HepG2 (cell line): ENCODE measurements around the gene OR2F1. TPM values are rescaled to one million over a fixed set of nuclear protein-coding genes. Genes with fewer than 3 reads are reported as not detected.

Source experiments
- ATAC-seq: fragments of 200-7000 bp; cut with Tn5 transposase; 3 replicates; pipeline ENCODE4 v1.9.1; 2020; ENCODE audit warnings: mild to moderate bottlenecking, moderate library complexity
- BruUV-seq: library from RNA; stranded (reverse); fragments of 400-500 nt; replicated peaks from 2 replicates; lab custom pipeline; 2021; lab: Mats Ljungman, UMichigan
- CTCF ChIA-PET: fragments of 300-600 bp; formaldehyde crosslinking; extraction: SDS; loops from one replicate; lab custom pipeline; 2021; ENCODE audit warnings: low total read pairs, inconsistent platforms, low intra/inter-chr PET ratio; lab: Yijun Ruan, JAX
- POLR2A ChIA-PET: fragments of 350-600 bp; sonication (Branson Sonifier 250); formaldehyde crosslinking; loops from one replicate; lab custom pipeline; 2020; ENCODE audit warnings: antibody characterized with exemption, inconsistent platforms; lab: Yijun Ruan, JAX
- DNase-seq: peaks from one replicate; pipeline ENCODE4 v3.0.0-alpha.2; 2015; ENCODE audit warnings: low spot score
- FAIRE-seq: peaks from 3 replicates; lab custom pipeline; 2011; peaks lifted over from hg19 to GRCh38; lab: Jason Lieb, UNC
- H2AFZ ChIP-seq: one replicate; pipeline ENCODE4 v1.6.1; 2011; ENCODE audit warnings: low read length, inconsistent platforms
- H3K27ac ChIP-seq: fragments of 300-600 bp; 3 replicates; pipeline ENCODE4 v1.8.0; 2011; ENCODE audit warnings: mixed run types, mild to moderate bottlenecking, mixed read lengths, low read length, inconsistent platforms; ENCODE audit not compliant: insufficient read depth; ENCODE audit errors: extremely low read length
- H3K27me3 ChIP-seq, 2 experiments: fragments of 200-600 bp in 1 of 2; 2 replicates in 1 of 2; 3 replicates in 1 of 2; pipeline versions ENCODE4 v1.6.0 to v1.8.0; 2011; ENCODE audit warnings: low read length in 2 of 2, mild to moderate bottlenecking in 2 of 2, moderate library complexity in 2 of 2, inconsistent platforms in 1 of 2; ENCODE audit not compliant: insufficient read depth in 2 of 2, control insufficient read depth in 1 of 2
- H3K36me3 ChIP-seq, 2 experiments: fragments of 200-600 bp in 1 of 2; replicated peaks in 1 of 2; 2 replicates in 1 of 2; 3 replicates in 1 of 2; pipeline versions ENCODE4 v1.5.1 to v1.8.0; 2011; ENCODE audit warnings: low read length in 2 of 2, inconsistent platforms in 1 of 2; ENCODE audit not compliant: insufficient read depth in 2 of 2, control insufficient read depth in 1 of 2
- H3K4me1 ChIP-seq: 2 replicates; pipeline ENCODE4 v1.5.1; 2012; ENCODE audit warnings: low read length, inconsistent platforms; ENCODE audit not compliant: insufficient read depth
- H3K4me2 ChIP-seq: 2 replicates; pipeline ENCODE4 v1.6.0; 2011; ENCODE audit warnings: low read depth, low read length, inconsistent platforms
- H3K4me3 ChIP-seq, 3 experiments: fragments of 200-600 bp in 1 of 3; sonication (generic), shearing (Covaris generic) in 1 of 3; replicated peaks in 1 of 3; 2 replicates each; pipeline ENCODE4 v1.5.1; 2011 to 2016; ENCODE audit warnings: low read length in 3 of 3, inconsistent platforms in 2 of 3, low read depth in 2 of 3, mild to moderate bottlenecking in 2 of 3, control low read depth in 1 of 3, mixed read lengths in 1 of 3; ENCODE audit not compliant: insufficient read depth in 1 of 3
- H3K79me2 ChIP-seq: one replicate; pipeline ENCODE4 v1.6.1; 2011; ENCODE audit warnings: low read length, inconsistent platforms; ENCODE audit not compliant: insufficient read depth
- H3K9ac ChIP-seq: 2 replicates; pipeline ENCODE4 v1.6.0; 2011; ENCODE audit warnings: mild to moderate bottlenecking, low read depth, low read length, inconsistent platforms; ENCODE audit not compliant: insufficient read depth
- H3K9me3 ChIP-seq: 2 replicates; pipeline ENCODE4 v1.5.1; 2012; ENCODE audit warnings: mild to moderate bottlenecking, low read length
- H4K20me1 ChIP-seq: 2 replicates; pipeline ENCODE4 v1.6.0; 2011; ENCODE audit warnings: inconsistent platforms, mild to moderate bottlenecking, low read length, moderate library complexity; ENCODE audit not compliant: insufficient read depth
- GZF1 ChIP-seq: sonication (generic); formaldehyde crosslinking; IDR thresholded peaks from 2 replicates; pipeline ENCODE4 v1.5.1; 2020; ENCODE audit warnings: mild to moderate bottlenecking, missing genetic modification reagents
- ISX ChIP-seq: sonication (generic); formaldehyde crosslinking; conservative IDR thresholded peaks from 2 replicates; pipeline ENCODE4 v1.5.0; 2020; ENCODE audit warnings: missing genetic modification reagents
- KDM3A ChIP-seq: IDR thresholded peaks from 2 replicates; pipeline ENCODE4 v1.6.1; 2018; ENCODE audit warnings: low read depth, missing compliant biosample characterization
- MIER2 ChIP-seq: IDR thresholded peaks from 2 replicates; pipeline ENCODE4 v1.6.1; 2016; ENCODE audit warnings: missing biosample characterization, missing genetic modification reagents
- NR2F1 ChIP-seq, 2 experiments: fragments of 450-650 bp in 1 of 2; formaldehyde crosslinking in 1 of 2; IDR thresholded peaks; 2 replicates each; pipeline versions ENCODE4 v1.5.0 to v1.6.1; 2016 to 2020; ENCODE audit warnings: mild to moderate bottlenecking in 1 of 2, missing compliant biosample characterization in 1 of 2, missing genetic modification reagents in 1 of 2, moderate library complexity in 1 of 2
- TEAD2 ChIP-seq: sonication (generic); formaldehyde crosslinking; IDR thresholded peaks from 2 replicates; pipeline ENCODE4 v1.9.0; 2021; ENCODE audit warnings: missing genetic modification reagents
- ZBTB26 ChIP-seq: IDR thresholded peaks from 2 replicates; pipeline ENCODE4 v1.6.1; 2016; ENCODE audit warnings: missing compliant biosample characterization, missing genetic modification reagents, borderline replicate concordance
- ZFP91 ChIP-seq: sonication (generic); formaldehyde crosslinking; IDR thresholded peaks from 2 replicates; pipeline ENCODE4 v1.9.0; 2022; ENCODE audit warnings: missing genetic modification reagents, mild to moderate bottlenecking, borderline replicate concordance
- ZNF143 ChIP-seq: sonication (generic); formaldehyde crosslinking; IDR thresholded peaks from 2 replicates; pipeline ENCODE4 v1.4.0; 2020; ENCODE audit warnings: missing genetic modification reagents
- ZNF574 ChIP-seq: sonication (generic); formaldehyde crosslinking; IDR thresholded peaks from 2 replicates; pipeline ENCODE4 v1.4.0; 2020; ENCODE audit warnings: missing genetic modification reagents
- ZNF614 ChIP-seq: IDR thresholded peaks from 2 replicates; pipeline ENCODE4 v1.6.1; 2018; ENCODE audit warnings: missing biosample characterization, missing genetic modification reagents, inconsistent platforms, borderline replicate concordance
- ZSCAN21 ChIP-seq: sonication (generic); formaldehyde crosslinking; IDR thresholded peaks from 2 replicates; pipeline ENCODE4 v1.8.0; 2022; ENCODE audit warnings: mild to moderate bottlenecking, missing genetic modification reagents, moderate library complexity, borderline replicate concordance
- WGBS: methylation state at CpG from one replicate; pipeline ENCODE4 v1.1.6; 2017; ENCODE audit warnings: low lambda C conversion rate; 5-methylcytosine and 5-hydroxymethylcytosine counted together
- in situ Hi-C: cut with HindIII; loops from 2 replicates; pipeline ENCODE4 v1.10.0; 2017; ENCODE audit warnings: low pct_unique_long_range_greater_than_20kb; ENCODE audit not compliant: extremely low pct_ligation_motif_present
- intact Hi-C: fragments of 100-400 bp; cut with micrococcal nuclease; formaldehyde crosslinking; loops from one replicate; pipeline ENCODE4 v1.10.0; 2022; ENCODE audit not compliant: unreplicated experiment
- polyA plus RNA-seq, 8 experiments: library from polyadenylated mRNA; depleted of rRNA in 3 of 8; stranded (reverse) in 7 of 8; unstranded in 1 of 8; fragments of >200 nt; fragmentation: Illumina TruSeq in 4 of 8; extraction: Trizol in 4 of 8; gene quantifications; 2 replicates each; pipeline versions ENCODE4 v1.2.1 to v1.2.3, GENCODE V29; 2011 to 2016; ENCODE audit warnings: low read depth in 4 of 8, missing spikeins in 1 of 8, mixed read lengths in 1 of 8; ENCODE audit not compliant: insufficient read depth in 1 of 8
- total RNA-seq, 5 experiments: library from RNA; depleted of rRNA; stranded (reverse); fragments of >200 nt; fragmentation: Illumina TruSeq; extraction: Trizol; gene quantifications; 2 replicates each; pipeline ENCODE4 v1.2.3, GENCODE V29; 2016; ENCODE audit warnings: low read depth in 1 of 5
- TF ChIP-seq, protein P1 (sequence below): sonication (generic); formaldehyde crosslinking; IDR thresholded peaks from 2 replicates; pipeline ENCODE4 v1.4.0; 2020; ENCODE audit warnings: missing genetic modification reagents, borderline replicate concordance

OR2F1 gene
- total and polyA plus RNA-seq, 2 of the 13 experiments (the other 11 are each of a cell fraction or from before 2014, with no cell fraction given) = 0.36 to 1.5 TPM

- TF ChIP-seq, protein P1, sequence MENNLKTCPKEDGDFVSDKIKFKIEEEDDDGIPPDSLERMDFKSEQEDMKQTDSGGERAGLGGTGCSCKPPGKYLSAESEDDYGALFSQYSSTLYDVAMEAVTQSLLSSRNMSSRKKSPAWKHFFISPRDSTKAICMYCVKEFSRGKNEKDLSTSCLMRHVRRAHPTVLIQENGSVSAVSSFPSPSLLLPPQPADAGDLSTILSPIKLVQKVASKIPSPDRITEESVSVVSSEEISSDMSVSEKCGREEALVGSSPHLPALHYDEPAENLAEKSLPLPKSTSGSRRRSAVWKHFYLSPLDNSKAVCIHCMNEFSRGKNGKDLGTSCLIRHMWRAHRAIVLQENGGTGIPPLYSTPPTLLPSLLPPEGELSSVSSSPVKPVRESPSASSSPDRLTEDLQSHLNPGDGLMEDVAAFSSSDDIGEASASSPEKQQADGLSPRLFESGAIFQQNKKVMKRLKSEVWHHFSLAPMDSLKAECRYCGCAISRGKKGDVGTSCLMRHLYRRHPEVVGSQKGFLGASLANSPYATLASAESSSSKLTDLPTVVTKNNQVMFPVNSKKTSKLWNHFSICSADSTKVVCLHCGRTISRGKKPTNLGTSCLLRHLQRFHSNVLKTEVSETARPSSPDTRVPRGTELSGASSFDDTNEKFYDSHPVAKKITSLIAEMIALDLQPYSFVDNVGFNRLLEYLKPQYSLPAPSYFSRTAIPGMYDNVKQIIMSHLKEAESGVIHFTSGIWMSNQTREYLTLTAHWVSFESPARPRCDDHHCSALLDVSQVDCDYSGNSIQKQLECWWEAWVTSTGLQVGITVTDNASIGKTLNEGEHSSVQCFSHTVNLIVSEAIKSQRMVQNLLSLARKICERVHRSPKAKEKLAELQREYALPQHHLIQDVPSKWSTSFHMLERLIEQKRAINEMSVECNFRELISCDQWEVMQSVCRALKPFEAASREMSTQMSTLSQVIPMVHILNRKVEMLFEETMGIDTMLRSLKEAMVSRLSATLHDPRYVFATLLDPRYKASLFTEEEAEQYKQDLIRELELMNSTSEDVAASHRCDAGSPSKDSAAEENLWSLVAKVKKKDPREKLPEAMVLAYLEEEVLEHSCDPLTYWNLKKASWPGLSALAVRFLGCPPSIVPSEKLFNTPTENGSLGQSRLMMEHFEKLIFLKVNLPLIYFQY (CRISPR knock-in tag) = no peak
- TF ChIP-seq ISX (no peak), ZBTB26 (no peak)
- TF ChIP-seq, all 625 proteins: peak for 0
Measured at GRCh38 chr7:143954544-143954943, at the start of gene OR2F1 (continued).

GRCh38 chr7:143905509-143905908 is 49.1 kb upstream of the OR2F1 start:
- Histone ChIP-seq H3K4me2 (peak overlapping the region; percentile 69), H3K79me2 (peaks cover 10% of the 10 kb centered on the region), H3K9ac (peak overlapping the region; percentile 58), H4K20me1 (no peaks in the 10 kb centered on the region), H3K4me3 (no peak overlapping the region), H2AFZ (peak overlapping the region; percentile 58), H3K9me3 (no peaks in the 10 kb centered on the region), H3K36me3 (no peaks in the 10 kb centered on the region), H3K27me3 (no peaks in the 10 kb centered on the region; a peak in 1 of 5 replicates), H3K4me1 (peaks cover 76% of the 10 kb centered on the region), H3K27ac (peak overlapping the region; percentile 99)
- BruUV-seq = no TSS peak
- ATAC-seq = no peak
- intact Hi-C loops = no loop called here
- FAIRE-seq = no peak
- ChIA-PET CTCF (no interaction called here), POLR2A (interaction anchor here (1.8 to 9.4 kb wide), 2 partner anchors 13 to 23 kb away, joined by 7 to 174 read pairs; no protein-coding TSS in a partner anchor)
- in situ Hi-C loops = loop anchor here (25.0 kb wide), 1 partner anchor 518 kb away; the partner anchor contains the start of gene ZYX
- WGBS = 80% methylated on average over 1 of the region's 1 CpG
- no peak for DNase-seq
- TF ChIP-seq ZNF574 (no peak), ZSCAN21 (CRISPR knock-in tag) (no peak), ZFP91 (no peak), TEAD2 (CRISPR knock-in tag) (no peak), NR2F1 (CRISPR knock-in tag; IDR thresholded peaks at IDR 0.05) (0 out of 4 replicates have a peak, but pooled peaks of 1 of the 2 experiments have one; percentile 18), KDM3A (CRISPR knock-in tag) (no peak), ZNF143 (CRISPR knock-in tag) (no peak), GZF1 (CRISPR knock-in tag) (0 out of 2 replicates have a peak, but pooled peaks have one; percentile 10), ZNF614 (CRISPR knock-in tag) (no peak), MIER2 (CRISPR knock-in tag) (no peak)
